Prostate gland (tissue), 2 donors: ENCODE measurements around the gene BACH1.

Experiments used
- POLR2AphosphoS5 ChIP-seq: sonication (generic); formaldehyde crosslinking; IDR thresholded peaks from one replicate; pipeline ENCODE4 v1.6.1; 2017; ENCODE audit warnings: antibody characterized with exemption
- TF ChIP-seq, protein P1 (sequence below), 4 experiments: fragments of 200-600 bp in 2 of 4; fragments of 450-650 bp in 2 of 4; sonication (generic) in 2 of 4; IDR thresholded peaks; 1 replicate in 3 of 4; 2 replicates in 1 of 4; pipeline ENCODE4 v1.5.1; 2016 to 2019; ENCODE audit warnings: antibody characterized with exemption in 4 of 4, mild to moderate bottlenecking in 2 of 4, moderate library complexity in 2 of 4

DNA sequence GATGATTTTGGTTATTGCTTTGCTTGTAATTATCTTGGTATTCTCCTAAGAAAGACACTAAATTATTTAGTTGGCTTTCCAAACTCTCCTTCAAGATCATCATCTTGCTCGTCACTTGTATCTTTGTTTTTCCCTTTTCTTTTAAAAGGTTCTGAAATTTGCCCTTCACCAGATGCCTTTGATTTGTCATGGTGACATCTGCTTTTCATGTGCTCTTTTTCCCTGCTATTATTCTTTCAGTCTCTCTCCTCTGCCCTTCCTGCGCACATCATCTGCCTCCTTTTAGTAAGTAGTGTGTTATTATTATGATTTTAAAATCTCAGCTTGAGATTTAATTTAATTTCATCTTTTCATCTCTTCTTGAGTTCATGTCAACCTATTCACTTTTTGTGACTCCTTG lies 92.1 kb downstream of the BACH1 start:
- TF ChIP-seq, protein P1, sequence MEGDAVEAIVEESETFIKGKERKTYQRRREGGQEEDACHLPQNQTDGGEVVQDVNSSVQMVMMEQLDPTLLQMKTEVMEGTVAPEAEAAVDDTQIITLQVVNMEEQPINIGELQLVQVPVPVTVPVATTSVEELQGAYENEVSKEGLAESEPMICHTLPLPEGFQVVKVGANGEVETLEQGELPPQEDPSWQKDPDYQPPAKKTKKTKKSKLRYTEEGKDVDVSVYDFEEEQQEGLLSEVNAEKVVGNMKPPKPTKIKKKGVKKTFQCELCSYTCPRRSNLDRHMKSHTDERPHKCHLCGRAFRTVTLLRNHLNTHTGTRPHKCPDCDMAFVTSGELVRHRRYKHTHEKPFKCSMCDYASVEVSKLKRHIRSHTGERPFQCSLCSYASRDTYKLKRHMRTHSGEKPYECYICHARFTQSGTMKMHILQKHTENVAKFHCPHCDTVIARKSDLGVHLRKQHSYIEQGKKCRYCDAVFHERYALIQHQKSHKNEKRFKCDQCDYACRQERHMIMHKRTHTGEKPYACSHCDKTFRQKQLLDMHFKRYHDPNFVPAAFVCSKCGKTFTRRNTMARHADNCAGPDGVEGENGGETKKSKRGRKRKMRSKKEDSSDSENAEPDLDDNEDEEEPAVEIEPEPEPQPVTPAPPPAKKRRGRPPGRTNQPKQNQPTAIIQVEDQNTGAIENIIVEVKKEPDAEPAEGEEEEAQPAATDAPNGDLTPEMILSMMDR (IDR thresholded peaks at IDR 0.05): no peak
- no peak for TF ChIP-seq POLR2AphosphoS5
